NCI-H2227 (cell line): Measurements from ENCODE around the gene PLCG2.

Source experiments
- DNase-seq: peaks from one replicate; lab custom pipeline; 2025; ENCODE audit not compliant: unreplicated experiment; lab: John Stamatoyannopoulos, UW

Gene PLCG2

GRCh38 chr16:81841722-81842121, 62.6 kb downstream of the PLCG2 start:
- DNase-seq: no peak

- no peak for DNase-seq
Measured at GRCh38 chr16:81842564-81843242, 63.6 kb downstream of the PLCG2 start.

GRCh38 chr16:81843243-81843582, 64.1 kb downstream of the PLCG2 start:
- DNase-seq: no peak

GRCh38 chr16:81843683-81844082, 64.6 kb downstream of the PLCG2 start:
- no peak for DNase-seq

GRCh38 chr16:81846105-81846504, 67.0 kb downstream of the PLCG2 start:
- DNase-seq: no peak

- no peak for DNase-seq
Measured at GRCh38 chr16:81848306-81848853, 69.3 kb downstream of the PLCG2 start.

GRCh38 chr16:81850197-81850944, 71.3 kb downstream of the PLCG2 start:
- no peak for DNase-seq

- no peak for DNase-seq
Measured at GRCh38 chr16:81852347-81852746, 73.3 kb downstream of the PLCG2 start.

GRCh38 chr16:81855552-81856153, 76.6 kb downstream of the PLCG2 start:
- DNase-seq: no peak

- no peak for DNase-seq
Measured at GRCh38 chr16:81860287-81861266, 81.5 kb downstream of the PLCG2 start.

- DNase-seq: no peak
Measured at GRCh38 chr16:81861503-81861902, 82.4 kb downstream of the PLCG2 start.

- no peak for DNase-seq
Measured at GRCh38 chr16:81861915-81862314, 82.8 kb downstream of the PLCG2 start.

GRCh38 chr16:81863630-81864352, 84.7 kb downstream of the PLCG2 start:
- DNase-seq: no peak

GRCh38 chr16:81864646-81865382, 85.7 kb downstream of the PLCG2 start:
- no peak for DNase-seq

- DNase-seq: no peak
Measured at GRCh38 chr16:81866820-81867440, 87.8 kb downstream of the PLCG2 start.

- no peak for DNase-seq
Measured at GRCh38 chr16:81868057-81868748, 89.1 kb downstream of the PLCG2 start.

- no peak for DNase-seq
Measured at GRCh38 chr16:81869326-81869725, 90.2 kb downstream of the PLCG2 start.

- DNase-seq: no peak
Measured at GRCh38 chr16:81873206-81873605, 94.1 kb downstream of the PLCG2 start.
